SK-N-SH (cell line): ENCODE data around the gene PLAAT1. TPM values are rescaled to one million over a fixed set of nuclear protein-coding genes. Genes with fewer than 3 reads are reported as not detected.

Source experiments
- CTCF ChIA-PET: fragments of 300-600, 350-600 bp; formaldehyde crosslinking; extraction: SDS; loops from one replicate; lab custom pipeline; 2021; lab: Yijun Ruan, JAX
- POLR2A ChIA-PET: fragments of 350-600 bp; sonication (Branson Sonifier 250); formaldehyde crosslinking; extraction: SDS; loops from one replicate; lab custom pipeline; 2020; ENCODE audit warnings: antibody characterized with exemption, inconsistent platforms; lab: Yijun Ruan, JAX
- DNase-seq: peaks from one replicate; pipeline ENCODE4 v3.0.0; 2012
- H2AFZ ChIP-seq: fragments of 200-600 bp; sonication (generic); 2 replicates; pipeline ENCODE4 v1.8.1; 2016; ENCODE audit warnings: antibody characterized with exemption, mild to moderate bottlenecking, low read depth
- H3F3A ChIP-seq: fragments of 200-600 bp; sonication (generic); replicated peaks from 2 replicates; pipeline ENCODE3; 2016; ENCODE audit warnings: antibody characterized with exemption, mild to moderate bottlenecking; ENCODE audit not compliant: insufficient read depth
- H3K27ac ChIP-seq, 2 experiments: fragments of 200-500 bp in 1 of 2; fragments of 200-600 bp in 1 of 2; sonication (Bioruptor generic) in 1 of 2; sonication (generic), shearing (Covaris generic) in 1 of 2; 2 replicates each; pipeline versions ENCODE4 v1.5.1 to v1.6.1; 2014 to 2016; ENCODE audit warnings: low read depth in 2 of 2, inconsistent platforms in 1 of 2, low read length in 1 of 2, mild to moderate bottlenecking in 1 of 2, mixed read lengths in 1 of 2
- H3K27me3 ChIP-seq: fragments of 200-600 bp; sonication (generic), shearing (Covaris generic); 2 replicates; pipeline ENCODE4 v1.6.1; 2016; ENCODE audit warnings: mixed run types; ENCODE audit not compliant: insufficient read depth
- H3K36me3 ChIP-seq, 2 experiments: fragments of 200-500 bp in 1 of 2; fragments of 200-600 bp in 1 of 2; sonication (Bioruptor generic) in 1 of 2; sonication (generic) in 1 of 2; replicated peaks in 1 of 2; 2 replicates each; pipeline versions ENCODE3 to v1.5.1; 2014 to 2016; ENCODE audit warnings: low read length in 1 of 2, mild to moderate bottlenecking in 1 of 2; ENCODE audit not compliant: insufficient read depth in 2 of 2, control insufficient read depth in 1 of 2
- H3K4me1 ChIP-seq, 2 experiments: fragments of 200-500 bp in 1 of 2; fragments of 200-600 bp in 1 of 2; sonication (Bioruptor generic) in 1 of 2; sonication (generic), shearing (Covaris generic) in 1 of 2; 2 replicates each; pipeline versions ENCODE4 v1.5.1 to v1.6.1; 2014 to 2016; ENCODE audit warnings: low read depth in 1 of 2, low read length in 1 of 2, mixed run types in 1 of 2; ENCODE audit not compliant: insufficient read depth in 2 of 2, control insufficient read depth in 1 of 2
- H3K4me2 ChIP-seq: fragments of 200-600 bp; sonication (generic), shearing (Covaris generic); 2 replicates; pipeline ENCODE4 v1.6.1; 2017; ENCODE audit warnings: mixed run types
- H3K4me3 ChIP-seq, 2 experiments: fragments of 200-500 bp in 1 of 2; fragments of 200-600 bp in 1 of 2; sonication (Bioruptor generic) in 1 of 2; sonication (generic), shearing (Covaris generic) in 1 of 2; 2 replicates each; pipeline versions ENCODE4 v1.5.1 to v1.8.1; 2014 to 2016; ENCODE audit warnings: low read depth in 2 of 2, inconsistent platforms in 1 of 2, low read length in 1 of 2, mild to moderate bottlenecking in 1 of 2, mixed read lengths in 1 of 2, moderate library complexity in 1 of 2
- H3K79me2 ChIP-seq: fragments of 200-600 bp; sonication (generic); 2 replicates; pipeline ENCODE4 v1.8.1; 2017; ENCODE audit warnings: mild to moderate bottlenecking; ENCODE audit not compliant: insufficient read depth
- H3K9ac ChIP-seq: fragments of 200-600 bp; sonication (generic); 2 replicates; pipeline ENCODE4 v1.6.1; 2017; ENCODE audit warnings: mixed run types
- H3K9me2 ChIP-seq: fragments of 200-600 bp; sonication (generic); 2 replicates; pipeline ENCODE4 v1.6.1; 2017; ENCODE audit warnings: mixed run types
- H3K9me3 ChIP-seq: fragments of 200-600 bp; sonication (generic); 2 replicates; pipeline ENCODE4 v1.6.1; 2017; ENCODE audit warnings: mixed run types, mild to moderate bottlenecking, moderate library complexity
- H4K20me1 ChIP-seq: fragments of 200-600 bp; sonication (generic); 2 replicates; pipeline ENCODE4 v1.6.1; 2017; ENCODE audit warnings: mild to moderate bottlenecking, mixed run types; ENCODE audit not compliant: insufficient read depth
- CHD2 ChIP-seq: fragments of 150-350 bp; IDR thresholded peaks from 2 replicates; pipeline ENCODE4 v1.6.1; 2018; ENCODE audit warnings: low read length; ENCODE audit not compliant: partially characterized antibody
- ELF1 ChIP-seq: IDR thresholded peaks from 2 replicates; pipeline ENCODE4 v1.4.0; 2012
- EP300 ChIP-seq, 2 experiments: IDR thresholded peaks; 2 replicates each; pipeline versions ENCODE4 v1.4.0 to v1.6.1; 2012; ENCODE audit warnings: borderline replicate concordance in 1 of 2, low read depth in 1 of 2, low read length in 1 of 2
- FOXJ3 ChIP-seq: sonication (generic); formaldehyde crosslinking; IDR thresholded peaks from 2 replicates; pipeline ENCODE4 v1.5.1; 2020; ENCODE audit warnings: mild to moderate bottlenecking, missing genetic modification reagents
- MEF2A ChIP-seq: IDR thresholded peaks from 2 replicates; pipeline ENCODE4 v1.4.0; 2012; ENCODE audit warnings: low read depth, borderline replicate concordance
- MXI1 ChIP-seq: IDR thresholded peaks from 2 replicates; pipeline ENCODE4 v1.6.1; 2012; ENCODE audit warnings: mild to moderate bottlenecking, low read depth, low read length, improper control_type of control experiment
- NRF1 ChIP-seq: IDR thresholded peaks from 2 replicates; pipeline ENCODE4 v1.6.1; 2012; ENCODE audit warnings: low read depth, mild to moderate bottlenecking, low read length
- POLR2AphosphoS5 ChIP-seq: IDR thresholded peaks from 2 replicates; pipeline ENCODE4 v1.6.1; 2012; ENCODE audit warnings: low read depth, low read length
- RAD21 ChIP-seq: IDR thresholded peaks from 2 replicates; pipeline ENCODE4 v1.6.1; 2012; ENCODE audit warnings: mild to moderate bottlenecking, low read length
- RCOR1 ChIP-seq: fragments of 150-350 bp; IDR thresholded peaks from 2 replicates; pipeline ENCODE4 v1.6.1; 2017; ENCODE audit warnings: antibody characterized with exemption, low read length
- SIN3A ChIP-seq: IDR thresholded peaks from 2 replicates; pipeline ENCODE4 v1.6.1; 2012; ENCODE audit warnings: low read depth, mild to moderate bottlenecking, low read length, moderate library complexity, borderline replicate concordance
- SMC3 ChIP-seq: IDR thresholded peaks from 2 replicates; pipeline ENCODE4 v1.6.1; 2012; ENCODE audit warnings: low read depth, low read length, improper control_type of control experiment
- TAF1 ChIP-seq: IDR thresholded peaks from 2 replicates; pipeline ENCODE4 v1.6.1; 2012; ENCODE audit warnings: low read depth, mild to moderate bottlenecking, low read length, moderate library complexity, borderline replicate concordance
- TCF12 ChIP-seq: IDR thresholded peaks from 2 replicates; pipeline ENCODE4 v1.4.0; 2012
- TEAD4 ChIP-seq: IDR thresholded peaks from 2 replicates; pipeline ENCODE4 v1.4.0; 2012; ENCODE audit warnings: mild to moderate bottlenecking, borderline replicate concordance; ENCODE audit not compliant: insufficient read depth
- WGBS: methylation state at CpG from one replicate; pipeline ENCODE4 v1.1.6; 2017; ENCODE audit warnings: low lambda C conversion rate; 5-methylcytosine and 5-hydroxymethylcytosine counted together
- polyA plus RNA-seq, 3 experiments: library from polyadenylated mRNA; depleted of rRNA; stranded (reverse); fragments of >200 nt; gene quantifications; 2 replicates each; pipeline ENCODE4 v1.2.3, GENCODE V29; 2012
- TF ChIP-seq, protein P1 (sequence below): IDR thresholded peaks from 2 replicates; pipeline ENCODE4; 2012
- TF ChIP-seq, protein P2 (sequence below): IDR thresholded peaks from 2 replicates; pipeline ENCODE4 v1.4.0; 2012; ENCODE audit warnings: low read depth, borderline replicate concordance

PLAAT1 gene
- polyA plus RNA-seq, 1 of the 3 experiments (the other 2 are of a cell fraction): 1.6 TPM

DNA sequence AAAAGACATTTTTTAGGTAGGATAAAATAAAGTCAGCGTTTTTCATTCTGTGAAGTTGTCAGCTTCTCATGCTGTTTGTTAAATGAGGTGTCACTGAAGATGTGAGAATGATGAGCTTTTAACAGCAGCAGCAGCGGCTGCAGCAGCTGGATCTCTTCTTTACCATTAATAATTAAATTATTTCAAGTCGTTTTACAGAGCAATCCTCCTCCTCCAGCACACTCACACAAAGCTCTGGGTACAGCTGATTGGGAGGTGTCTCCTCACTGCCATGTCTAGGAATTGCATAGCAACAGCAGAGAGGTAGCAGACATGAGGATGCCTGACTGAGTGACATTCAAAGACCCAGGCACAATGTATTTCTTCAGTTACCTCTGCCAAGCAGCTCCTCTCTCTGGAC, 46.7 kb upstream of the PLAAT1 start:
- CTCF ChIA-PET: interaction anchor here (0.7 to 1.1 kb wide), 2 partner anchors 43 to 378 kb away, joined by 3 to 4 read pairs; no protein-coding TSS in a partner anchor
- DNase-seq: no peak
- Histone ChIP-seq H3K4me3 (no peak overlapping the region), H3K9ac (no peak overlapping the region), H3K27me3 (peaks cover 4% of the 10 kb centered on the region; the same call in 1 of the 2 replicates), H3K27ac (no peak overlapping the region), H3K79me2 (no peaks in the 10 kb centered on the region), H3K36me3 (no peaks in the 10 kb centered on the region), H2AFZ (no peak overlapping the region), H4K20me1 (no peaks in the 10 kb centered on the region), H3K9me3 (no peaks in the 10 kb centered on the region), H3K4me2 (no peak overlapping the region), H3K9me2 (no peaks in the 10 kb centered on the region), H3K4me1 (no peaks in the 10 kb centered on the region), H3F3A (no peaks in the 10 kb centered on the region)
- WGBS: 0% methylated on average over 3 of the region's 3 CpGs
- POLR2A ChIA-PET: no interaction called here
- no peak for TF ChIP-seq TEAD4

DNA sequence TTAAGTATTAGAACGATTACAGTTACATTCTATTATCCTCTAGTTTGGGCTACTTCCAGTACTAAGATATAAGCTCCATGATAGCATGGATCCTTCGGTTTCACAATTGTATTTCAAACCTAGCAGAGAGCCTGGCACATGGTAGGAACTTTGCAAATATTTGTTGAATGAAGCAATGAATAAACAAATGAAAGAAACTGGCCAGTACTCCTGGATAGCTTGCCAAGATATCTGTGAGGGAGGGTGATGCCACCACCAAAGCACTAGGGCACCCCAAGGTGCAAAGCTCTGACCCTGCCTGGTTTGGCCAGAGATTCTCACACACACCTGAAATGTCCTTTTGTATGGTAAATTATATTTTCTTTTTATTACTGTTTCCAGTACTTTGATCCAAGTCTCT, 44.3 kb upstream of the PLAAT1 start:
- Histone ChIP-seq H3K79me2 (no peaks in the 10 kb centered on the region), H4K20me1 (no peaks in the 10 kb centered on the region), H3K9ac (no peak overlapping the region), H3K36me3 (no peaks in the 10 kb centered on the region), H3K27ac (no peak overlapping the region), H3F3A (no peaks in the 10 kb centered on the region), H3K4me2 (no peak overlapping the region), H3K9me2 (no peaks in the 10 kb centered on the region), H3K9me3 (no peaks in the 10 kb centered on the region), H3K4me1 (no peaks in the 10 kb centered on the region), H3K27me3 (peaks cover 4% of the 10 kb centered on the region; the same call in 1 of the 2 replicates), H2AFZ (no peak overlapping the region), H3K4me3 (no peak overlapping the region)
- TF ChIP-seq CHD2 (no peak), SMC3 (no peak), NRF1 (no peak), ELF1 (no peak), RAD21 (no peak), FOXJ3 (CRISPR knock-in tag) (no peak), EP300 (IDR thresholded peaks at IDR 0.05; ENCODE audit: borderline replicate concordance in 1 of 2, low read depth in 1 of 2, low read length in 1 of 2) (no peak), MEF2A (no peak), MXI1 (no peak), TCF12 (no peak), RCOR1 (no peak), POLR2AphosphoS5 (no peak), SIN3A (no peak), TAF1 (no peak)
- TF ChIP-seq, protein P1, sequence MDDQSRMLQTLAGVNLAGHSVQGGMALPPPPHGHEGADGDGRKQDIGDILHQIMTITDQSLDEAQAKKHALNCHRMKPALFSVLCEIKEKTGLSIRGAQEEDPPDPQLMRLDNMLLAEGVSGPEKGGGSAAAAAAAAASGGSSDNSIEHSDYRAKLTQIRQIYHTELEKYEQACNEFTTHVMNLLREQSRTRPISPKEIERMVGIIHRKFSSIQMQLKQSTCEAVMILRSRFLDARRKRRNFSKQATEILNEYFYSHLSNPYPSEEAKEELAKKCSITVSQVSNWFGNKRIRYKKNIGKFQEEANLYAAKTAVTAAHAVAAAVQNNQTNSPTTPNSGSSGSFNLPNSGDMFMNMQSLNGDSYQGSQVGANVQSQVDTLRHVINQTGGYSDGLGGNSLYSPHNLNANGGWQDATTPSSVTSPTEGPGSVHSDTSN: no peak
- TF ChIP-seq, protein P2, sequence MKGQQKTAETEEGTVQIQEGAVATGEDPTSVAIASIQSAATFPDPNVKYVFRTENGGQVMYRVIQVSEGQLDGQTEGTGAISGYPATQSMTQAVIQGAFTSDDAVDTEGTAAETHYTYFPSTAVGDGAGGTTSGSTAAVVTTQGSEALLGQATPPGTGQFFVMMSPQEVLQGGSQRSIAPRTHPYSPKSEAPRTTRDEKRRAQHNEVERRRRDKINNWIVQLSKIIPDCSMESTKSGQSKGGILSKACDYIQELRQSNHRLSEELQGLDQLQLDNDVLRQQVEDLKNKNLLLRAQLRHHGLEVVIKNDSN: no peak
- 15% methylated on average over 2 of the region's 2 CpGs for WGBS
- no peak for DNase-seq
- ChIA-PET CTCF (no interaction called here), POLR2A (no interaction called here)
